Measurements from ENCODE around the gene TMPRSS6. TPM values are rescaled to one million over a fixed set of nuclear protein-coding genes. Genes with fewer than 3 reads are reported as not detected.

TMPRSS6 gene
- total RNA-seq, 4 donors from 2014 or later = 0.10 to 0.18 TPM; not detected in 2

GRCh38 chr22:37026325-37026724 is 83.2 kb downstream of the TMPRSS6 start:
- no peak overlapping the region for H3K27ac ChIP-seq
- DNase-seq (no peak), ATAC-seq (no peak)
- H3K4me1 ChIP-seq = peaks cover 0 to 13% of the 10 kb centered on the region in 2 donors
- no peak overlapping the region for H3K4me3 ChIP-seq
- H3K27me3 ChIP-seq = no peaks in the 10 kb centered on the region
- intact Hi-C loops (cut with DNase I; ENCODE audit: low total_unique reads) (no loop called here), in situ Hi-C loops (cut with MboI; ENCODE audit: low sequenced_read_pairs in 4 of 4) (no loop called here)
- H3K36me3 ChIP-seq = peaks cover 0 to 45% of the 10 kb centered on the region in 2 donors
- H3K9me3 ChIP-seq = no peaks in the 10 kb centered on the region
- TF ChIP-seq CTCF (IDR thresholded peaks at IDR 0.05 in 4 of 5, conservative IDR thresholded peaks at IDR 0.05 in 1 of 5) (no peak), POLR2A (IDR thresholded peaks at IDR 0.05) (no peak)

GRCh38 chr22:37025500-37026070 is 83.9 kb downstream of the TMPRSS6 start:
- in situ Hi-C loops (cut with MboI; ENCODE audit: low sequenced_read_pairs in 4 of 4) (no loop called here), intact Hi-C loops (cut with DNase I; ENCODE audit: low total_unique reads) (no loop called here)
- peaks cover 0 to 16% of the 10 kb centered on the region in 2 donors for H3K4me1 ChIP-seq
- no peak for DNase-seq
- ATAC-seq = no peak
- no peak overlapping the region for H3K4me3 ChIP-seq
- H3K27ac ChIP-seq = no peak overlapping the region
- no peaks in the 10 kb centered on the region for H3K27me3 ChIP-seq
- H3K36me3 ChIP-seq = peaks cover 0 to 45% of the 10 kb centered on the region in 2 donors
- no peaks in the 10 kb centered on the region for H3K9me3 ChIP-seq
- TF ChIP-seq POLR2A (IDR thresholded peaks at IDR 0.05) (no peak), CTCF (IDR thresholded peaks at IDR 0.05 in 4 of 5, conservative IDR thresholded peaks at IDR 0.05 in 1 of 5) (no peak)

GRCh38 chr22:37024339-37025157 is 85.0 kb downstream of the TMPRSS6 start:
- Histone ChIP-seq H3K27ac (no peak overlapping the region), H3K4me1 (peaks cover 0 to 18% of the 10 kb centered on the region in 2 donors), H3K9me3 (no peaks in the 10 kb centered on the region), H3K4me3 (no peak overlapping the region), H3K36me3 (peaks cover 0 to 41% of the 10 kb centered on the region in 2 donors), H3K27me3 (no peaks in the 10 kb centered on the region)
- in situ Hi-C loops (cut with MboI; ENCODE audit: low sequenced_read_pairs in 4 of 4) (no loop called here), intact Hi-C loops (cut with DNase I; ENCODE audit: low total_unique reads) (no loop called here)
- DNase-seq = no peak
- ATAC-seq = no peak
- TF ChIP-seq CTCF (IDR thresholded peaks at IDR 0.05 in 4 of 5, conservative IDR thresholded peaks at IDR 0.05 in 1 of 5) (no peak), POLR2A (IDR thresholded peaks at IDR 0.05) (no peak)

GRCh38 chr22:37023743-37024338 is 85.7 kb downstream of the TMPRSS6 start:
- Histone ChIP-seq H3K27ac (no peak overlapping the region), H3K4me3 (no peak overlapping the region), H3K9me3 (no peaks in the 10 kb centered on the region), H3K36me3 (peaks cover 0 to 36% of the 10 kb centered on the region in 2 donors), H3K27me3 (no peaks in the 10 kb centered on the region), H3K4me1 (peaks cover 0 to 18% of the 10 kb centered on the region in 2 donors)
- ATAC-seq = no peak
- no peak for DNase-seq
- in situ Hi-C loops (cut with MboI; ENCODE audit: low sequenced_read_pairs in 4 of 4) = no loop called here
- TF ChIP-seq CTCF (IDR thresholded peaks at IDR 0.05 in 4 of 5, conservative IDR thresholded peaks at IDR 0.05 in 1 of 5) (no peak), POLR2A (IDR thresholded peaks at IDR 0.05) (no peak)
- intact Hi-C loops (cut with DNase I; ENCODE audit: low total_unique reads) = no loop called here
